Testis (tissue), 2 donors: ENCODE data around the gene CSMD2.

Source experiments
- CTCF ChIP-seq, 3 experiments: fragments of 450-650 bp in 2 of 3; fragments of 200-600 bp in 1 of 3; sonication (generic) in 1 of 3; IDR thresholded peaks; one replicate each; pipeline ENCODE4 v1.5.1; 2016 to 2019; ENCODE audit warnings: antibody characterized with exemption in 3 of 3, mild to moderate bottlenecking in 2 of 3, moderate library complexity in 1 of 3
- POLR2A ChIP-seq: fragments of 450-650 bp; IDR thresholded peaks from one replicate; pipeline ENCODE4 v1.6.1; 2017; ENCODE audit warnings: antibody characterized with exemption, mild to moderate bottlenecking, moderate library complexity

DNA sequence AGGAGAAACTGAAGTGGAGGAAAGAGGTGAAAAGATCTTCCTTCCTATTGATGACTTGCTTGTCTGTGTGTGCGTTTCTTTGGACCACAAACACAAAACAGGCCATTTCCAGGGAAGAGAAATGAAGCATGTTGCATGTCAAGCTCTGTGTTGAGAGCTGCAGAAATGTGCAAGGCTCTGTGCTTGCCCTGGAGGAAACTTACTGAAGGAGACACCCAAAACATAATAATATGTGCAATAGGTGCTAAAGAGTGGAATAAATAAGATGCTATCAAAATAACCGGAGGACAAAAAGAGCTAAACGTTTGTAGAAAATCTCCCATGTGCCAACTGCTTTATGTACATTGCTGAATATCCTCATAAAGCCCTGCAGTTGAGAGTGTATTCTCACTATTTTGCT is 496.3 kb downstream of the CSMD2 start:
- TF ChIP-seq CTCF (IDR thresholded peaks at IDR 0.05) (no peak), POLR2A (no peak)
